ENCODE data around the gene FARS2. TPM values are rescaled to one million over a fixed set of nuclear protein-coding genes. Genes with fewer than 3 reads are reported as not detected.

The FARS2 gene
- total RNA-seq, 1 donor: 29.8 TPM

DNA sequence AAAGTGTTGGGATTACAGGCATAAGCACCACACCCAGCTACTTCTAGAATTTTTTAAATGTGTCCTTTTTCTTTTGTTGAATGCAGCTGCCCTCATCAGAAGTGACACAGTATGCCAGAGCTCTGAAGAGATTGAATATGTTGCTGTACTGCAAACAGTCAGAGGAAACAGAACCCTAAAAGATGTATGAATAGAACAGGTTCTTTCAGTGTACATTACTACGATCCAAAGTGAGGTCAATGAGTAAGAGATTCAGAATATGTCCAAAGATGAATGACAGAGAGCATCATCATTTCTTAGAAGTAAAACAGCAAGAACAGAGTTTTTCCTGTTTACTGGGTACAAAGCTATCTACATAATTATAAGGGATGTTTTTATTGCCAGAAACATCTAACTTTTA is 476.9 kb downstream of the FARS2 start:
- no peak for DNase-seq (ENCODE audit: low read depth)
- TF ChIP-seq, protein P1, sequence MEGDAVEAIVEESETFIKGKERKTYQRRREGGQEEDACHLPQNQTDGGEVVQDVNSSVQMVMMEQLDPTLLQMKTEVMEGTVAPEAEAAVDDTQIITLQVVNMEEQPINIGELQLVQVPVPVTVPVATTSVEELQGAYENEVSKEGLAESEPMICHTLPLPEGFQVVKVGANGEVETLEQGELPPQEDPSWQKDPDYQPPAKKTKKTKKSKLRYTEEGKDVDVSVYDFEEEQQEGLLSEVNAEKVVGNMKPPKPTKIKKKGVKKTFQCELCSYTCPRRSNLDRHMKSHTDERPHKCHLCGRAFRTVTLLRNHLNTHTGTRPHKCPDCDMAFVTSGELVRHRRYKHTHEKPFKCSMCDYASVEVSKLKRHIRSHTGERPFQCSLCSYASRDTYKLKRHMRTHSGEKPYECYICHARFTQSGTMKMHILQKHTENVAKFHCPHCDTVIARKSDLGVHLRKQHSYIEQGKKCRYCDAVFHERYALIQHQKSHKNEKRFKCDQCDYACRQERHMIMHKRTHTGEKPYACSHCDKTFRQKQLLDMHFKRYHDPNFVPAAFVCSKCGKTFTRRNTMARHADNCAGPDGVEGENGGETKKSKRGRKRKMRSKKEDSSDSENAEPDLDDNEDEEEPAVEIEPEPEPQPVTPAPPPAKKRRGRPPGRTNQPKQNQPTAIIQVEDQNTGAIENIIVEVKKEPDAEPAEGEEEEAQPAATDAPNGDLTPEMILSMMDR (IDR thresholded peaks at IDR 0.05; ENCODE audit: insufficient read depth, low read depth, low read length): no peak
- no peak overlapping the region for H3K4me3 ChIP-seq (ENCODE audit: low read depth, low read length)

GRCh38 chr6:5744497-5744896 is 483.2 kb downstream of the FARS2 start:
- H3K4me3 ChIP-seq (ENCODE audit: low read depth, low read length): no peak overlapping the region
- DNase-seq (ENCODE audit: low read depth): no peak
- TF ChIP-seq, protein P1 (IDR thresholded peaks at IDR 0.05; ENCODE audit: insufficient read depth, low read depth, low read length): no peak

- H3K4me3 ChIP-seq (ENCODE audit: low read depth, low read length): no peak overlapping the region
- TF ChIP-seq, protein P1 (IDR thresholded peaks at IDR 0.05; ENCODE audit: insufficient read depth, low read depth, low read length): no peak
- DNase-seq (ENCODE audit: low read depth): no peak
Measured at GRCh38 chr6:5745081-5745480, 483.8 kb downstream of the FARS2 start.

DNA sequence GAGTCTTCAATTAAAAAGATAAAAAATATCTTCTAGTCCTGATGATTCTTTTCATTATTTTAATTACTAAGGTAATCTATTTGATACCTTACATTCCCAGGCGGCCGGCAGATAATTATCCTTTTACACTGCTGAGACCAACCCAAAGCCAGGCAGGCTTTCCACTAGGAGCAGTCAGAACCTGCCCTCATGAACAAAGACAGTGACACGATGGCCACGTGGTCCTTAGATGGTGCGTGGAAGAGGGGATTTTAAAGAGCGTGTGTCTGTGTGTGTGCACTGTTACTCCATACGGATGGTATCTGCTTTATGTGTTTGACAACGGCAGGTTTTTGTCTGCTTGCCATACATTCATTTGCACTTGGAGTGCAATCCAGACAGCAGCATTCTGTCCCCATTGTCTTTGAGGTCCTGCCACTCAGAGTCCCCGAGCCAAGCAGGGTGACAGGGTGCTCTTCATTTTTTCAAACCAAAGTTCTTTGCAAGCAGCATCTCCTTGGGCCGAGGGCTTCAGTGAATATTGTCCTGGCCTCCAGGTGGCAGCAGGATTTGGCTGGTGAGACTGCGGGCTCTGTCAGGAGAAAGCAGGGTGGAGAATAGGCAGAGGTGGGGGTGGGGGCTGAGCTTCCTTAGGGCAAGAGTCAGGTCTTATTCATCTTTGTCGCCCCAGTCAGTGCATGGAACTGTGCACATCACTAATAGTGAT is 484.9 kb downstream of the FARS2 start:
- no peak for DNase-seq (ENCODE audit: low read depth)
- TF ChIP-seq, protein P1 (IDR thresholded peaks at IDR 0.05; ENCODE audit: insufficient read depth, low read depth, low read length): peak; percentile 9
- no peak overlapping the region for H3K4me3 ChIP-seq (ENCODE audit: low read depth, low read length)

GRCh38 chr6:5746759-5747130 is 485.4 kb downstream of the FARS2 start:
- no peak for DNase-seq (ENCODE audit: low read depth)
- H3K4me3 ChIP-seq (ENCODE audit: low read depth, low read length): no peak overlapping the region
- TF ChIP-seq, protein P1 (IDR thresholded peaks at IDR 0.05; ENCODE audit: insufficient read depth, low read depth, low read length): no peak

DNA sequence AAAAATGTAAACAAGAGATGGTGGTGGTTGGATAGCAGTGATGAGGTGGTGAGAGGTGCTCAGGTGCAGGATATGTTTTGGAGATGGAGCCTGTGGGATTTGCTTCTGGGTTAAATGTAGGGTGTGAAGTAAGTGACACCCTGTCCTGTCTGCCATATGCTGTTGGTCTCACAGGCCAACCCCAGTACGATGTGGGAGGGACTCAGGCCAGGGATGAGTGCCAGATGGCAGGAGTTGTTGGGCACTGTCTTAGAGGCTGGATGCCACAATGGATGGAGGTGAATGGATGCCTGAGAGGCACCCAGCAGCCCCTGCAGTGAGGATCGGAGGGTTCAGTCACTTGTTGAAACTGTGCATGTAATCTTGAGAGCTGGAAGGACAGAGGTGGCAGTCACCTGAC is 486.1 kb downstream of the FARS2 start:
- TF ChIP-seq, protein P1 (IDR thresholded peaks at IDR 0.05; ENCODE audit: insufficient read depth, low read depth, low read length): no peak
- DNase-seq (ENCODE audit: low read depth): no peak

More for the DNA sequence above, 486.1 kb downstream of the FARS2 start:
- H3K4me3 ChIP-seq (ENCODE audit: low read depth, low read length): no peak overlapping the region

Data from fibroblast of villous mesenchyme (primary cell).